NCI-H2196 treated with DMSO at 0.1 percent for 48 hours (cell line): ENCODE data around the gene TDRKH.

ENCODE experiments used
- DNase-seq: peaks from one replicate; lab custom pipeline; 2025; ENCODE audit not compliant: unreplicated experiment; lab: John Stamatoyannopoulos, UW

Gene TDRKH

GRCh38 chr1:151825204-151825603 lies 34.9 kb upstream of the TDRKH start:
- DNase-seq, result no peak

GRCh38 chr1:151823175-151823574 lies 32.9 kb upstream of the TDRKH start:
- no peak for DNase-seq

DNA sequence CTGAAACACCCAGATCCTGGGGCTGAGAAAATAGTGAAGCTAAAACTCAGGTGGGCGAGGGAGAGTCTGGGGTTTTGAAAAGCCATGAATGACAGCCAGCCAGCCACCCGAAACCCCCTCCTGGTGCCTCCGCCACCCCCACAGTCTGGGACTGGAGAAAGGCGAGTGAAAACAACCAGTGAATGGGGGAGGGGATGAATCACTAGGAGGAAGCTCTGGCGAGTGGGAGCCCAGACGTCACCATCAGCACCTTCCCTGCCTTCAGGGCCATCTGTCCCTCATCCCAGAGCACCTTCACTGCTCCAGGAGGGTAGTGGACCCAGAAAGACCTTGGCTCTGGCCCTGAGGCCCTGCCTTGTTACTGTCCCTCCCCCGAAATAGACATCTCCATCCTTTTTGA lies 32.1 kb upstream of the TDRKH start:
- no peak for DNase-seq

GRCh38 chr1:151820940-151821339 lies 30.6 kb upstream of the TDRKH start:
- peak; percentile 61 for DNase-seq

- DNase-seq, result no peak
These were observed 29.8 kb upstream of the TDRKH start for GRCh38 chr1:151819976-151820623.

GRCh38 chr1:151819227-151819835 lies 29.0 kb upstream of the TDRKH start:
- DNase-seq, result no peak

DNA sequence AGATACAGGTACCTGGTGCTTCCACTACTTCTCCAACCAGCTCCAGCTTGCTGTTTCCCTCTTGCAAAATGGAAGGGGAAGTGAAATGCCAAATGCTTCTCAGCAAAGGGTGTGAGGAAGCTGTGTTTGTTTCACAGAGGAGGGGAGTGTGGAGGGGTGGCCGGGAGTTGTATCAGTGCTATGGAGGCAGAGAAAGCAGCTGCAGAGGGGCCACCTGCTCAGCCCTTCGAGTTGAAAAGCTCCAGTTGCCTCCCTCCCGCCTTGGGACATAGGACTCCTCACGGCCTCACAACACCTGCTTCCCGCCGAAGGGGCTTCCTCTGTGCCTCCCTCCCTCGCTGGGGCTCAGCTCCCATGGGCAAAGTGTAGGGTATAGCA lies 27.0 kb upstream of the TDRKH start:
- DNase-seq, result no peak

- DNase-seq, result no peak
These were observed 26.4 kb upstream of the TDRKH start for GRCh38 chr1:151816548-151817352.

DNA sequence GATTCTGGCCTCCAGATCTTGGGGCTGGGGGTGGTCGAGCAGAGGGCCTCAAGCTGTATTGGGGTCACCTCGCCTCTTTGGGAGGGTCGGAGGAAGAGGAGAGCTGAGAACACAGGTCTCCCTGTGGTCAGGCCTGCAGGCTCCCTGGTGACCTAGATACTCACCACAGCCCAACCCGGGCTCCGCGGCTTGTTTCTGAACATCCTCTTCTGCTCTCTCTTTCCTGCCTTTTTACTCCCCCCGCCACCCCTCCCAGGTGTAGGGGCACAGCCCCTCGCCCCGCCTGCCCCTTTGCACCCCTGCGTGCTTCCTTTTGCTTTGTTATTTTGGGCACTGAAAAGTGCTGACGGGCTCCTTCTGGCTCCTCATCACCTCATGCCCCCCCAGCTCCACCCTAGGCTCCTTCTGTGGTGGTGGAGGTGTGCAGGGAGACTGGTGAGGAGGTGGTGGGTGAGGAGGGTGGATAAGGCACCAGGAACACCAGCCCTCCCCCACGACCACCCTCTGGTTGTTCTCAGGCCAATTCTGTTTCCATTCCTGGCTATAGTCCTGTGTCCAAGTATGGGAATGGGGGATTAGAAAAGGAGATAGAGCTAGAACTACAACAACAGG lies 25.5 kb upstream of the TDRKH start:
- no peak for DNase-seq

DNA sequence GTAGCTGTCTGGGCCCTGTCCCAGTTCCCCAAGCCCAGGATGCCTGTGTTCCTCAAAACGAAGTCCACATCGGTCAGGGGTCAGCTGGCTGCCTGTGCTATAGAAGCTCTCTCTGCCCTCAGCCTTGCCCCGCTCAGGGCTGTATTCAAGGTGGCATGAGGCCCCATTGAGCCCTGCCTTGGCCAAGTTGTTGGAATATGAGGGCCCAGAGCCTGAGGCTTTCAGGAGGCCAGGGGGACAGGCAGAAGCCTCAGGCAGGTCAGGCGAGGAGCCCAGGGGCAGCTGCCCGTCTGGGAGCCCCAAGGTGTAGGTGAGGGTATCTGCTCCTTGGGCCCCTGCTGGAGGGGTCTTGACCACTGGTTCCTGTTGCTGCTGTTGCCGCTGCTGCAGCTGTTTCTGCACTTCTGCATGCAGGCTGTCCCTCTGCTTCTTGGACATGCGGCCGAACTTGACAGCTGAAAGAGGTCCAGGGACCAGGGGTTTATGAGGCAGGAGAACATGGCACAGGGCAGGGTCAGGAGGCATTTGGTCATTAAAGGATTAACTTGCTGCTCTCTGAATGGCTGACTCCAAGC lies 24.8 kb upstream of the TDRKH start:
- DNase-seq, result no peak

- DNase-seq, result no peak
These were observed 24.1 kb upstream of the TDRKH start for GRCh38 chr1:151814426-151814825.

- DNase-seq, result no peak
These were observed 23.1 kb upstream of the TDRKH start for GRCh38 chr1:151813271-151813977.

- DNase-seq, result no peak
These were observed 20.9 kb upstream of the TDRKH start for GRCh38 chr1:151811181-151811580.

- no peak for DNase-seq
These were observed 19.8 kb upstream of the TDRKH start for GRCh38 chr1:151809985-151810556.

- no peak for DNase-seq
These were observed 19.1 kb upstream of the TDRKH start for GRCh38 chr1:151809290-151809984.

DNA sequence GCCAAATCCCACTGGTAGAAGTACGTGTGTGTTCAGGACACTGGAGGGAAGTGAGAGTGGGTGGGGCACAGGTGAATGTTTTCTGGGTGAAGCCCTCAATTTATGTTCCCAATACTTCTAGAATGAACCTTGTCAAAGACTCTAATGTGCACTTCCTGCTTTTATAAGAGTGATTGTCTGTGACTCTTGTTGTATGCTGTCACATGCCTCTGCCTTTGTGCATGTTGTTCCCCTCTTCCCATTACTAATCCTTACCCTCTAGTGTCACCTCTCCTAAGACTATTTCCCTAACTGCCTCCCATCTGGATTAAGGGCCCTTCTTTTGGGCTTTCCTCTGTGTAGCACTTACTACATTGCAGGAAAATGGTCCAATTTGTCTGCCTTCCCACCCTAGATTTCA lies 17.5 kb upstream of the TDRKH start:
- no peak for DNase-seq

DNA sequence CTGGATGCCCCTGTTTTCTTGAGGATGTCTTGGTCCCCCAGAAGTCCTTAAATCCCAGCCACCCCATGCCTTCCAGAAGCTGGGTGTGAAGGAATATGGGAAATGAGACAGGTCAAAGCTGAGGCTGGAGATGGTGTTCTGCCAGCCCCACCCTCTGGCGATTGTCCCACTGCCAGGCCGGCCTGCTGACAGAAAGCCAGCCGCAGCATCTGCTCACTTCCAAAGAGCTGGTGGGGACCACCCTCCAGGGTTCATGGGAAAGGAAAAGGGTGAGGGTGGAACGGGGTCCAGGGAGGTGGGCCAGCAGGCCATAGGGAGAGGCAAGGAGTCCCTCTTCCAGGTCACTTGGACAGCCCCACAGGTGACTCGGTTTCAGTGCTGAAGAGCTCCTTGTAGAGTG lies 16.8 kb upstream of the TDRKH start:
- DNase-seq, result no peak

DNA sequence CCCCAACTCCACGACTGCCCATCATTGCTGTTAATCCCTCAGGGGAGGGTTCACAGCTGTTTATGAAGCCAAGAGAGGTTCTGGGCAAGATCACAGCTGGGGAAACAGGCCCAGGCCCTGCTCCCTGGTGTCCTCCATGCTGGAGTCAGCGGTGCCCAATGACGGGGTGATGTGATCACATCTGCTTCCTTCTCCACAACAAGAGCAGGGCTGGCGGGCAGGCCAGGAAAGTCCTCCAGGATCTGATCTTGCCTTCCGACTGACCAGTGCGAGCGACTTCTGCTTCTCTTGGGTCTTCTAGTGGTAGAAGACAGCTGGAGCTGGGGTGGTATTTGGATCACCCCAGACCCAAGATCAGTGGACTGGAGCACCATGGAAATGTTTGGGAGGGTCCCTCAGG lies 15.9 kb upstream of the TDRKH start:
- DNase-seq, result no peak

DNA sequence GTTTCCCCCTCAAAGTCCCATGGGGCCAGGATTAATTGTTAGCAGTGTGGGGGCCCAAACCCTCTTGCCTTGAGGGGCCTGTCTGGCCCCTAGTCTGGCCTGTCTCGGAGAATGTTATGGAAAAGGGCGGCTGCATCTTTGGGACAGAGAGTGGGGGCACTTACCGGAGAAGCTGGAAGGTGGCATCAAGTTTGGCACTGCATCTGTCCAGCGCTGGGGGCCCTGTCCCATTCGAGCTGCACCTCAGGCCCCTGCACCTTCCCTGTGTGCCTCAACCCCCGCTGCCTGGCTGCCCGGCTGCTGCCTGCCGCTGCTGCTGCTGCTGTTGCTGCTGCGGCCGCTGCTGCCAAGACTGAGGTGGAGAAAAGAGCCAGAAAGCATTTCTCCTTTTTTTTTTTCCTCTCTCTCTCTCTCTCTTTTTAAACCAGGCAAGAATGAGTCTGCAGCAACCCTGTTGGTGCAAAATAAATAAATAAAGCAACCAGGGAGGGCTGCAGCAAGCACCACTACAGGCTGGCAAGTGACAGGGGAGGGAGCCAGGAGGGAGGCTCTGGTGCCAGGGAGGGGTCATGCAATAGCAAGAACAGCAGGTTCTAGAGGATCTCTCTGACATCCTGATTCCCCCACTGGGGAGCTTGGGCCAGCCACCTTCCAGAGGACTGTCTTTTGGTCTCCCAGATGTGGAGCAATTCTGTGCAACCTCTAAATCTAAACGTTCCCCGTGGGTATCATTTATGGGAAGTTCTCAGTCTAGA lies 14.9 kb upstream of the TDRKH start, which contains the start of gene LINGO4:
Gene LINGO4, minus strand, starts transcription at position 354 of the 755 bp plus-strand sequence. CDS start 2,715 bp downstream, outside the sequence.
- no peak for DNase-seq
